Epidermal melanocyte (primary cell): ENCODE data around the gene RASA3.
"Not testable (repeated sequence)": the region's sequence is repeated elsewhere in the genome, so short reads cannot be mapped to it uniquely, and the experiment has no call there.

Experiments used
- DNase-seq: peaks from one replicate; pipeline ENCODE4 v3.0.0; 2011; ENCODE audit warnings: low spot score; ENCODE audit not compliant: insufficient read length

The RASA3 gene

DNA sequence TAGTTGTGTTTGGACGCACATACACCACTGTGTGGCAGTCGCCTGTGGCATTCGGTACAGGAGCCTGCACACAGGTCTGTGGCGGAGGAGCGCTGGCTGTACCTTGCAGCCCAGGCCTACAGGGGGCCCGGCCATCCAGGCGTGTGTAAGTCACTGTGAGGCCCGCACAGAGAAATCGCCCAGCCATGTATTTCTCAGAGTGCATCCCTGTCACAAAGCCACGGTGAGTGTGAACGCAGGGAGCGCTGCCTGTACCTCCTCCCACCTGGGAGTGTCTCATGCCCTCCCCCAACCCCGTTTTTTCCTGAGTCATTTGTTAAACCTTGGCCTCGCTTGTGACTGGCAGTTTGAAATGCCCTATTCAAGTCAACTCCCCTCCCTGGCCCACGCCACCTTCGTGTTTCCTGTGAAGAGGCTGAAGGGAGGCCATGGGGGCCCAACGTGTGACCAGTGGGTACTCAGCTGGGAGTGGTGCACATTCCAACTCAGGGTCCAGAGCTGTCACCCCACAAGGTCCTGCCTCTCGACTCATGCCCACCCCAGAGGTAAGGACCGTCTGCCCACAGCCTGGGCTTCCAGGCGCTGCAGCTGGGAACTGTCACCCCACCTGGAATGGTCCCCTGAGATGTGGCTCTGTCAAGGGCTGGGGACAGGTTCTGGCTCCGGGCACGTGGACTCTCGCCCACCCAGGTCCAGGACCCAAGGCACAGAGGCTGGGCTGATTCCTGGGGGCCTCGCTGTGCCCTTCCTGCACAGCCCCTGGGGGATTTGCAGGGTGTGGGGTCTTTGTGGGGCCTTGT, 11.6 kb upstream of the RASA3 start:
- DNase-seq, result no peak

GRCh38 chr13:114142640-114143490, 10.4 kb upstream of the RASA3 start:
- DNase-seq, result no peak

- DNase-seq, result no peak
These were observed 9.7 kb upstream of the RASA3 start for GRCh38 chr13:114142137-114142550.

- no peak for DNase-seq
These were observed 9.0 kb upstream of the RASA3 start for GRCh38 chr13:114141261-114141996.

GRCh38 chr13:114140906-114141250, 8.5 kb upstream of the RASA3 start:
- no peak for DNase-seq

- no peak for DNase-seq
These were observed 7.9 kb upstream of the RASA3 start for GRCh38 chr13:114140131-114140905.

GRCh38 chr13:114136576-114136975, 4.2 kb upstream of the RASA3 start:
- DNase-seq, result no peak

- DNase-seq, result no peak
These were observed 3.3 kb upstream of the RASA3 start for GRCh38 chr13:114135731-114136171.

- no peak for DNase-seq
These were observed 2.7 kb upstream of the RASA3 start for GRCh38 chr13:114134944-114135610.

GRCh38 chr13:114134111-114134943, 1.9 kb upstream of the RASA3 start:
- no peak for DNase-seq

GRCh38 chr13:114133552-114133951, 1.1 kb upstream of the RASA3 start:
- DNase-seq, result not testable (repeated sequence)

DNA sequence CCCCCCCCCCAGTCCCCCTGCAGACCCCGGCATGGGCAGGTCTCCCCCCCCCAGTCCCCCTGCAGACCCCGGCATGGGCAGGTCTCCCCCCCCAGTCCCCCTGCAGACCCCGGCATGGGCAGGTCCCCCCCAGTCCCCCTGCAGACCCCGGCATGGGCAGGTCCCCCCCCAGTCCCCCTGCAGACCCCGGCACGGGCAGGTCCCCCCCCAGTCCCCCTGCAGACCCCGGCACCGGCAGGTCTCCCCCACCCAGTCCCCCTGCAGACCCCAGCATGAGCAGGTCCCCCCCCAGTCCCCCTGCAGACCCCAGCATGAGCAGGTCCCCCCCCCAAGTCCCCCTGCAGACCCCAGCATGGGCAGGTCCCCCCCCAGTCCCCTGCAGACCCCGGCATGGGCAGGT, 703 bp upstream of the RASA3 start:
- not testable (repeated sequence) for DNase-seq

DNA sequence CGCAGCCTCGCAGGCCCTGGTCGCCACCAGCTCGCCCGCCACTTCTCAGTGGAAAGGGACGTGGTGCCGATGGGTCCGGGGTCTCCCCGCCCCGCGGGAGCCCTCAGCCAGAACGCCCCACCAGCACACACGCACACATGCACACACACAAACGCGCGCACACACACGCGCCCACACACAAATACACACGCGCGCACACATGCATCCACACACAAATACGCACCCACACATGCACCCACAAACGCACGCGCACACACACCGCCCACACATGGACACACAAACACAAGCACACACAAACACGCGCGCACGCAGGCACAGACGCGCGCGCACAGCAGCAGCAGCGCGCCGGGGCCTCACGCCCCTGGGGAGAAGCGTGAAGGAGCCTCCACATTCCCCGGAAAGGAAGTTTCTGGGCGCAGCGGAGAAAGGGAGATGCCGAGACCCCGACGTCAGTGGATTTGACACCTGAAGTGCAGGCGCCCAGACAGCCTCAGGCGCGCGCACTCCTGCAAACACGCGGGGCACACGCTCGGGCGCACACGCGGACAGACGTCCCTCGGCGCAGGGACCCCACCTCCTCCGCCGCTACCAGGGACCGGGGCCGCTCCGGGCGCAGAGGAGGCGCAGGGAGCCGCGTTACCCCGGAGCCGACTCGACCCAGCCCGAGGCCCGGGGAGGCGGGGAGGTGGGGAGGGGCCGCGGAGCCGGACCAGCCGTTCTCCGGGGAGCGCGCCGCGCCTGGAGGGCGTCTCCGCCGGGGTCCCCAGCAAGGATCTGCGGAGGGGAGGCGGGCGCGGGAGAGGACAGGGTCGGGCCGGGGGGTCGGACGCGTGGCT, 622 bp downstream of the RASA3 start:
- no peak for DNase-seq

- DNase-seq, result peak; percentile 79
These were observed 1.4 kb downstream of the RASA3 start for GRCh38 chr13:114130837-114131582.

GRCh38 chr13:114130131-114130836, 2.1 kb downstream of the RASA3 start:
- no peak for DNase-seq

- DNase-seq, result no peak
These were observed 2.8 kb downstream of the RASA3 start for GRCh38 chr13:114129649-114130062.
